Activated CD8-positive, alpha-beta memory T cell treated with anti-CD3 and anti-CD28 coated beads for 1 hour (primary cell): ENCODE results near the gene UBTD1.
"Not testable (repeated sequence)": the region's sequence is repeated elsewhere in the genome, so short reads cannot be mapped to it uniquely, and the experiment has no call there.

Experiments
- DNase-seq, 2 donors: peaks; one replicate each; pipeline ENCODE4 v3.0.0-alpha.2; 2020; ENCODE audit warnings: low read depth in 1 of 2; ENCODE audit errors: extremely low read depth in 1 of 2

UBTD1 gene

GRCh38 chr10:97498841-97499560, at the start of gene UBTD1:
UBTD1 (plus strand) TSS chr10:97498924; CDS start chr10:97499204, 280 bp downstream.
- peak in 1 of 2 donors; percentile 19 for DNase-seq

GRCh38 chr10:97450828-97451227, 47.9 kb upstream of the UBTD1 start:
- no peak for DNase-seq

- no peak for DNase-seq
These were observed 47.1 kb upstream of the UBTD1 start for GRCh38 chr10:97451605-97452004.

GRCh38 chr10:97452352-97452751, 46.4 kb upstream of the UBTD1 start:
- DNase-seq, result no peak

GRCh38 chr10:97454330-97455036, 44.2 kb upstream of the UBTD1 start:
- no peak for DNase-seq

- no peak for DNase-seq
These were observed 42.6 kb upstream of the UBTD1 start for GRCh38 chr10:97456034-97456685.

GRCh38 chr10:97456686-97457065, 42.0 kb upstream of the UBTD1 start:
- DNase-seq, result no peak

- no peak for DNase-seq
These were observed 39.6 kb upstream of the UBTD1 start for GRCh38 chr10:97459111-97459510.

GRCh38 chr10:97459933-97460332, 38.8 kb upstream of the UBTD1 start:
- DNase-seq, result no peak

GRCh38 chr10:97462309-97462708, 36.4 kb upstream of the UBTD1 start:
- DNase-seq, result no peak

- peak in 1 of 2 donors; percentile 3 for DNase-seq
These were observed 35.2 kb upstream of the UBTD1 start for GRCh38 chr10:97463363-97464132.

GRCh38 chr10:97464226-97464625, 34.5 kb upstream of the UBTD1 start:
- DNase-seq, result no peak

- DNase-seq, result no peak
These were observed 32.7 kb upstream of the UBTD1 start for GRCh38 chr10:97465982-97466381.

- no peak for DNase-seq
These were observed 32.0 kb upstream of the UBTD1 start for GRCh38 chr10:97466755-97467154.

- no peak for DNase-seq
These were observed 30.6 kb upstream of the UBTD1 start for GRCh38 chr10:97468162-97468561.

GRCh38 chr10:97468781-97469180, 29.9 kb upstream of the UBTD1 start:
- DNase-seq, result not testable (repeated sequence)

GRCh38 chr10:97474918-97475317, 23.8 kb upstream of the UBTD1 start:
- no peak for DNase-seq

- DNase-seq, result no peak
These were observed 22.7 kb upstream of the UBTD1 start for GRCh38 chr10:97475936-97476594.

- not testable (repeated sequence) for DNase-seq
These were observed 19.3 kb upstream of the UBTD1 start for GRCh38 chr10:97479410-97479809.

- no peak for DNase-seq
These were observed 18.8 kb upstream of the UBTD1 start for GRCh38 chr10:97479939-97480338.

GRCh38 chr10:97481071-97481470, 17.7 kb upstream of the UBTD1 start:
- DNase-seq, result no peak
